HCT116 (cell line): ENCODE measurements around the gene EMP2. TPM values are rescaled to one million over a fixed set of nuclear protein-coding genes. Genes with fewer than 3 reads are reported as not detected.

ENCODE experiments used
- ATAC-seq: fragments of 200-7000 bp; cut with Tn5 transposase; 2 replicates; pipeline ENCODE4 v1.9.1; 2020; ENCODE audit warnings: mild to moderate bottlenecking, moderate library complexity
- BruUV-seq: library from RNA; stranded (reverse); fragments of 400-500 nt; replicated peaks from 2 replicates; lab custom pipeline; 2021; lab: Mats Ljungman, UMichigan
- CTCF ChIA-PET: fragments of 300-600 bp; sonication (Branson Sonifier 250); formaldehyde crosslinking; loops from one replicate; lab custom pipeline; 2021; ENCODE audit warnings: antibody characterized with exemption; lab: Charles Lee
- POLR2A ChIA-PET: fragments of 300-600, 350-600 bp; sonication (Branson Sonifier 250); formaldehyde crosslinking; loops from one replicate; lab custom pipeline; 2021; ENCODE audit warnings: antibody characterized with exemption; lab: Charles Lee
- RAD21 ChIA-PET, 2 experiments: fragments of 300-600 bp; sonication (Branson Sonifier 250); formaldehyde crosslinking; loops; one replicate each; lab custom pipeline; 2023; ENCODE audit warnings: low total read pairs in 2 of 2; ENCODE audit not compliant: uncharacterized antibody in 2 of 2, unreplicated experiment in 2 of 2, low non-redundant PET in 1 of 2; lab: Charles Lee
- DNase-seq: peaks from one replicate; pipeline ENCODE4 v3.0.0-alpha.2; 2010; ENCODE audit warnings: low read depth, low spot score
- H2AFZ ChIP-seq: fragments of 200-600 bp; shearing (Covaris generic), sonication (generic); 2 replicates; pipeline ENCODE4 v1.6.1; 2017; ENCODE audit warnings: low read depth, mixed run types, mixed read lengths, antibody characterized with exemption, low read length; ENCODE audit not compliant: poor library complexity, severe bottlenecking
- H3K27ac ChIP-seq: 2 replicates; pipeline ENCODE4 v1.5.1; 2012; ENCODE audit warnings: low read depth, low read length
- H3K27me3 ChIP-seq: fragments of 200-600 bp; sonication (generic); 2 replicates; pipeline ENCODE4 v1.6.1; 2016; ENCODE audit warnings: mixed run types, low read length, mixed read lengths; ENCODE audit not compliant: insufficient read depth
- H3K36me3 ChIP-seq, 2 experiments: fragments of 200-500 bp in 1 of 2; fragments of 200-600 bp in 1 of 2; sonication (Bioruptor generic) in 1 of 2; sonication (generic) in 1 of 2; 2 replicates each; pipeline versions ENCODE4 v1.5.1 to v1.6.1; 2014 to 2016; ENCODE audit warnings: low read length in 2 of 2, inconsistent platforms in 1 of 2, mixed read lengths in 1 of 2, mixed run types in 1 of 2; ENCODE audit not compliant: insufficient read depth in 2 of 2, control insufficient read depth in 1 of 2
- H3K4me1 ChIP-seq, 2 experiments: fragments of 200-600 bp in 1 of 2; sonication (generic) in 1 of 2; 2 replicates each; pipeline versions ENCODE4 v1.5.1 to v1.6.1; 2012 to 2017; ENCODE audit warnings: low read length in 2 of 2, inconsistent platforms in 1 of 2, mild to moderate bottlenecking in 1 of 2, mixed read lengths in 1 of 2, mixed run types in 1 of 2, moderate library complexity in 1 of 2; ENCODE audit not compliant: insufficient read depth in 2 of 2, control insufficient read depth in 1 of 2
- H3K4me2 ChIP-seq: fragments of 200-600 bp; sonication (generic); 2 replicates; pipeline ENCODE4 v1.6.1; 2017; ENCODE audit warnings: mixed run types, low read length, mixed read lengths
- H3K4me3 ChIP-seq, 2 experiments: fragments of 200-600 bp in 1 of 2; sonication (generic) in 1 of 2; replicated peaks in 1 of 2; 2 replicates each; pipeline ENCODE4 v1.5.1; 2011 to 2016; ENCODE audit warnings: low read length in 2 of 2, control low read depth in 1 of 2, low read depth in 1 of 2, mild to moderate bottlenecking in 1 of 2, mixed read lengths in 1 of 2, mixed run types in 1 of 2
- H3K79me2 ChIP-seq: fragments of 200-600 bp; sonication (generic); 2 replicates; pipeline ENCODE4 v1.6.1; 2017; ENCODE audit warnings: mild to moderate bottlenecking, mixed run types, low read length, moderate library complexity, mixed read lengths; ENCODE audit not compliant: insufficient read depth
- H3K9ac ChIP-seq: fragments of 200-600 bp; sonication (generic); 2 replicates; pipeline ENCODE4 v1.6.1; 2016; ENCODE audit warnings: low read length, mixed read lengths
- H3K9me2 ChIP-seq: fragments of 200-600 bp; sonication (generic), shearing (Covaris generic); 2 replicates; pipeline ENCODE4 v1.6.1; 2017; ENCODE audit warnings: mixed run types, mild to moderate bottlenecking, moderate library complexity; ENCODE audit not compliant: insufficient read depth
- H3K9me3 ChIP-seq, 2 experiments: fragments of 200-500 bp in 1 of 2; fragments of 200-600 bp in 1 of 2; sonication (Bioruptor generic) in 1 of 2; sonication (generic) in 1 of 2; 2 replicates each; pipeline ENCODE4 v1.6.1; 2014 to 2017; ENCODE audit warnings: low read length in 2 of 2, mixed read lengths in 2 of 2, inconsistent platforms in 1 of 2, low read depth in 1 of 2, mild to moderate bottlenecking in 1 of 2, mixed run types in 1 of 2, moderate library complexity in 1 of 2; ENCODE audit not compliant: control insufficient read depth in 1 of 2, insufficient read depth in 1 of 2
- H4K20me1 ChIP-seq: fragments of 200-600 bp; sonication (generic), shearing (Covaris generic); 2 replicates; pipeline ENCODE4 v1.6.1; 2017; ENCODE audit warnings: mixed run types, mild to moderate bottlenecking, moderate library complexity; ENCODE audit not compliant: insufficient read depth
- CBX3 ChIP-seq: IDR thresholded peaks from 2 replicates; pipeline ENCODE4 v1.6.1; 2012; ENCODE audit warnings: low read depth
- CEBPB ChIP-seq: IDR thresholded peaks from 2 replicates; pipeline ENCODE4 v1.6.1; 2012; ENCODE audit warnings: low read depth
- EGR1 ChIP-seq: IDR thresholded peaks from 2 replicates; pipeline ENCODE4 v1.6.1; 2012; ENCODE audit warnings: low read depth
- ELF1 ChIP-seq: IDR thresholded peaks from 2 replicates; pipeline ENCODE4 v1.6.1; 2012; ENCODE audit warnings: low read depth, borderline replicate concordance
- EZH2 ChIP-seq: fragments of 200-600 bp; sonication (generic); IDR thresholded peaks from 2 replicates; pipeline ENCODE4 v1.6.1; 2017; ENCODE audit warnings: antibody characterized with exemption, mixed run types
- FOSL1 ChIP-seq: IDR thresholded peaks from 2 replicates; pipeline ENCODE4 v1.6.1; 2012; ENCODE audit warnings: low read depth
- JUND ChIP-seq: IDR thresholded peaks from 2 replicates; pipeline ENCODE4 v1.6.1; 2012
- POLR2A ChIP-seq: IDR thresholded peaks from 2 replicates; pipeline ENCODE4 v1.7.0; 2011; ENCODE audit warnings: borderline replicate concordance; ENCODE audit not compliant: insufficient read depth, insufficient read length; ENCODE audit errors: extremely low read depth
- POLR2AphosphoS5 ChIP-seq: IDR thresholded peaks from 2 replicates; pipeline ENCODE4 v1.6.1; 2011; ENCODE audit warnings: mild to moderate bottlenecking, low read depth, low read length, moderate library complexity
- RAD21 ChIP-seq: IDR thresholded peaks from 2 replicates; pipeline ENCODE4 v1.6.1; 2012; ENCODE audit warnings: low read depth, mild to moderate bottlenecking
- SIN3A ChIP-seq: IDR thresholded peaks from 2 replicates; pipeline ENCODE4 v1.6.1; 2012; ENCODE audit warnings: low read depth
- SP1 ChIP-seq: IDR thresholded peaks from 2 replicates; pipeline ENCODE4 v1.6.1; 2012; ENCODE audit warnings: low read depth
- SRF ChIP-seq: IDR thresholded peaks from 2 replicates; pipeline ENCODE4 v1.6.1; 2012; ENCODE audit warnings: low read depth
- TCF7L2 ChIP-seq: IDR thresholded peaks from 2 replicates; pipeline ENCODE4 v1.7.0; 2011; ENCODE audit warnings: borderline replicate concordance, inconsistent platforms; ENCODE audit not compliant: insufficient read depth, insufficient read length; ENCODE audit errors: extremely low read depth
- ZFX ChIP-seq: fragments of 450-650 bp; IDR thresholded peaks from 2 replicates; pipeline ENCODE4 v1.6.1; 2017
- ZNF274 ChIP-seq: fragments of 200-500 bp; sonication (Bioruptor generic); IDR thresholded peaks from 2 replicates; pipeline ENCODE4 v1.6.1; 2014; ENCODE audit warnings: mild to moderate bottlenecking, low read depth, low read length, inconsistent platforms
- intact Hi-C: fragments of 100-400 bp; cut with micrococcal nuclease; formaldehyde crosslinking; loops from 2 replicates; pipeline ENCODE4 v1.10.0; 2022
- total RNA-seq: library from RNA; stranded (reverse); gene quantifications from one replicate; pipeline ENCODE4 v1.2.1, GENCODE V29; 2021; ENCODE audit not compliant: unreplicated experiment
- TF ChIP-seq, protein P1 (sequence below): IDR thresholded peaks from 2 replicates; pipeline ENCODE4 v1.6.1; 2012
- TF ChIP-seq, protein P2 (sequence below): IDR thresholded peaks from 2 replicates; pipeline ENCODE4 v1.6.1; 2012
- TF ChIP-seq, protein P3 (sequence below), 3 experiments: fragments of 200-600 bp in 1 of 3; sonication (generic) in 1 of 3; IDR thresholded peaks in 2 of 3; conservative IDR thresholded peaks in 1 of 3; 2 replicates each; pipeline ENCODE4 v1.5.1; 2012 to 2017; ENCODE audit warnings: low read depth in 2 of 3, low read length in 2 of 3, antibody characterized with exemption in 1 of 3, borderline replicate concordance in 1 of 3, control low read depth in 1 of 3, mild to moderate bottlenecking in 1 of 3, mixed read lengths in 1 of 3, mixed run types in 1 of 3, moderate library complexity in 1 of 3; ENCODE audit not compliant: insufficient read depth in 1 of 3
- TF ChIP-seq, protein P4 (sequence below): IDR thresholded peaks from 2 replicates; pipeline ENCODE4 v1.6.1; 2012; ENCODE audit warnings: low read depth

EMP2 gene
- total RNA-seq, 1 experiment from 2014 or later: 32.6 TPM

DNA sequence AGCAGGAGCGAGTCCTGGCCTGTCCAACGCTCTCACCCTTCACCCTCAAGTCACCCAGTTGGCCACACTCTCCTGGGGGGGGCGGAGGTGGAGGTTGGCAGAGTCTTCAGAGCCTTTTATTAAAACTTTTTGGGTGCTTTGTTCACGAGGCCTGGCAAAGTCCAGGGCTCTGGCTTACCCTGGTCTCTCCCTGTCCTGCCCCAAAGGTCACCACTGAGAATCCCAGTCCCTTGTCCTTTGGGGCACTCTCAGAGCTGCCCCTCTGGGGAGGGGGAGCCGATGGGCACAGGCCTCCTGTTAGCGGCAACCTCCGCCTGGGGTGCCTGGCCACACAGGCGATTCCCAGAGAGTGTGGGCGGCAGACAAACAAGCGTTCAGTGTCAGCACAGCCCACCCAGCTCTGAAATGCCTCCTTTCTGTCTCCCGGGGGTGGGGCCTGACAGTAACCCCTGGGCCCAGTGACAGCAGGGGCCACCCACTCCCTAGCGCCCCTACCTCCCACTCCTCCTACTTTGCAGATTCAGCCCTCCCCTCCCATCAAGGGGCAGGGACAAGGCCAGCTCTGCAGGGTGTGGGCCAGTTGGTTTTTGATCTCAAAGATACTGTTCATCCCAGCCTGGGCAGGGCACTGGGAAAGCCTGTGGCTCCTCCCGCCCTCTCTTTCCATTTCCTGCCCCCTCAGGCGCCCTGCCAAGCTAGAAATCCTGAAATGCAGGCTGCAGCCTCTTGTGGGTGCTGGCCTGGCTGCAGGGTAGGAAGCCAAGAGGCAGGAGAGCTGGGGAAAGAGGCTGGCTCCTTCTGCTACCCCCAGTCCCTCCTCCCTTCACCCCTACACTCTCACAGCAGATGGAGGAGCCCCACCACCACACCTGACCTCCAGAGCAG lies 36.6 kb upstream of the EMP2 start:
- ChIA-PET CTCF (no interaction called here), RAD21 (no interaction called here), POLR2A (no interaction called here)
- Histone ChIP-seq H3K4me2 (peak overlapping the region; percentile 44), H3K27ac (no peak overlapping the region; the same call in 1 of the 2 replicates), H3K79me2 (no peaks in the 10 kb centered on the region), H3K9ac (no peak overlapping the region), H3K27me3 (no peaks in the 10 kb centered on the region), H2AFZ (no peak overlapping the region), H3K4me1 (peaks cover 11 to 17% of the 10 kb centered on the region in 2 experiments), H3K36me3 (no peaks in the 10 kb centered on the region), H4K20me1 (no peaks in the 10 kb centered on the region), H3K9me3 (no peaks in the 10 kb centered on the region), H3K4me3 (no peak overlapping the region), H3K9me2 (no peaks in the 10 kb centered on the region)
- no peak for TF ChIP-seq JUND
- TF ChIP-seq POLR2A: no peak
- TF ChIP-seq POLR2AphosphoS5: no peak
- no peak for TF ChIP-seq SIN3A
- no peak for TF ChIP-seq SP1
- no peak for TF ChIP-seq SRF
- TF ChIP-seq, protein P1, sequence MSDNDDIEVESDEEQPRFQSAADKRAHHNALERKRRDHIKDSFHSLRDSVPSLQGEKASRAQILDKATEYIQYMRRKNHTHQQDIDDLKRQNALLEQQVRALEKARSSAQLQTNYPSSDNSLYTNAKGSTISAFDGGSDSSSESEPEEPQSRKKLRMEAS: no peak
- no peak for TF ChIP-seq CEBPB
- TF ChIP-seq, protein P2, sequence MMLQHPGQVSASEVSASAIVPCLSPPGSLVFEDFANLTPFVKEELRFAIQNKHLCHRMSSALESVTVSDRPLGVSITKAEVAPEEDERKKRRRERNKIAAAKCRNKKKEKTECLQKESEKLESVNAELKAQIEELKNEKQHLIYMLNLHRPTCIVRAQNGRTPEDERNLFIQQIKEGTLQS: no peak
- no peak for TF ChIP-seq FOSL1
- TF ChIP-seq CBX3: no peak
- no peak for TF ChIP-seq EGR1
- no peak for TF ChIP-seq ELF1
- TF ChIP-seq, protein P3, sequence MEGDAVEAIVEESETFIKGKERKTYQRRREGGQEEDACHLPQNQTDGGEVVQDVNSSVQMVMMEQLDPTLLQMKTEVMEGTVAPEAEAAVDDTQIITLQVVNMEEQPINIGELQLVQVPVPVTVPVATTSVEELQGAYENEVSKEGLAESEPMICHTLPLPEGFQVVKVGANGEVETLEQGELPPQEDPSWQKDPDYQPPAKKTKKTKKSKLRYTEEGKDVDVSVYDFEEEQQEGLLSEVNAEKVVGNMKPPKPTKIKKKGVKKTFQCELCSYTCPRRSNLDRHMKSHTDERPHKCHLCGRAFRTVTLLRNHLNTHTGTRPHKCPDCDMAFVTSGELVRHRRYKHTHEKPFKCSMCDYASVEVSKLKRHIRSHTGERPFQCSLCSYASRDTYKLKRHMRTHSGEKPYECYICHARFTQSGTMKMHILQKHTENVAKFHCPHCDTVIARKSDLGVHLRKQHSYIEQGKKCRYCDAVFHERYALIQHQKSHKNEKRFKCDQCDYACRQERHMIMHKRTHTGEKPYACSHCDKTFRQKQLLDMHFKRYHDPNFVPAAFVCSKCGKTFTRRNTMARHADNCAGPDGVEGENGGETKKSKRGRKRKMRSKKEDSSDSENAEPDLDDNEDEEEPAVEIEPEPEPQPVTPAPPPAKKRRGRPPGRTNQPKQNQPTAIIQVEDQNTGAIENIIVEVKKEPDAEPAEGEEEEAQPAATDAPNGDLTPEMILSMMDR (IDR thresholded peaks at IDR 0.05 in 2 of 3, conservative IDR thresholded peaks at IDR 0.05 in 1 of 3; ENCODE audit: borderline replicate concordance in 1 of 3, insufficient read depth in 1 of 3, low read depth in 2 of 3, low read length in 2 of 3): no peak
- TF ChIP-seq EZH2: no peak
- TF ChIP-seq RAD21: no peak
- no peak for TF ChIP-seq ZFX
- TF ChIP-seq TCF7L2: no peak
- TF ChIP-seq ZNF274: no peak
- TF ChIP-seq, protein P4, sequence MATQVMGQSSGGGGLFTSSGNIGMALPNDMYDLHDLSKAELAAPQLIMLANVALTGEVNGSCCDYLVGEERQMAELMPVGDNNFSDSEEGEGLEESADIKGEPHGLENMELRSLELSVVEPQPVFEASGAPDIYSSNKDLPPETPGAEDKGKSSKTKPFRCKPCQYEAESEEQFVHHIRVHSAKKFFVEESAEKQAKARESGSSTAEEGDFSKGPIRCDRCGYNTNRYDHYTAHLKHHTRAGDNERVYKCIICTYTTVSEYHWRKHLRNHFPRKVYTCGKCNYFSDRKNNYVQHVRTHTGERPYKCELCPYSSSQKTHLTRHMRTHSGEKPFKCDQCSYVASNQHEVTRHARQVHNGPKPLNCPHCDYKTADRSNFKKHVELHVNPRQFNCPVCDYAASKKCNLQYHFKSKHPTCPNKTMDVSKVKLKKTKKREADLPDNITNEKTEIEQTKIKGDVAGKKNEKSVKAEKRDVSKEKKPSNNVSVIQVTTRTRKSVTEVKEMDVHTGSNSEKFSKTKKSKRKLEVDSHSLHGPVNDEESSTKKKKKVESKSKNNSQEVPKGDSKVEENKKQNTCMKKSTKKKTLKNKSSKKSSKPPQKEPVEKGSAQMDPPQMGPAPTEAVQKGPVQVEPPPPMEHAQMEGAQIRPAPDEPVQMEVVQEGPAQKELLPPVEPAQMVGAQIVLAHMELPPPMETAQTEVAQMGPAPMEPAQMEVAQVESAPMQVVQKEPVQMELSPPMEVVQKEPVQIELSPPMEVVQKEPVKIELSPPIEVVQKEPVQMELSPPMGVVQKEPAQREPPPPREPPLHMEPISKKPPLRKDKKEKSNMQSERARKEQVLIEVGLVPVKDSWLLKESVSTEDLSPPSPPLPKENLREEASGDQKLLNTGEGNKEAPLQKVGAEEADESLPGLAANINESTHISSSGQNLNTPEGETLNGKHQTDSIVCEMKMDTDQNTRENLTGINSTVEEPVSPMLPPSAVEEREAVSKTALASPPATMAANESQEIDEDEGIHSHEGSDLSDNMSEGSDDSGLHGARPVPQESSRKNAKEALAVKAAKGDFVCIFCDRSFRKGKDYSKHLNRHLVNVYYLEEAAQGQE: no peak
- DNase-seq (peak; percentile 8), ATAC-seq (peak; percentile 85)
- BruUV-seq: no TSS peak
- intact Hi-C loops: no loop called here
